Thoracic aorta (tissue), 2 donors: ENCODE data around the gene LRRC4B. TPM values are rescaled to one million over a fixed set of nuclear protein-coding genes. Genes with fewer than 3 reads are reported as not detected.
"Not testable (repeated sequence)": the region's sequence is repeated elsewhere in the genome, so short reads cannot be mapped to it uniquely, and the experiment has no call there.

ENCODE experiments used
- ATAC-seq: fragments of 150-250 bp; one replicate; pipeline ENCODE4 v1.8.0; 2017; ENCODE audit warnings: low read depth; ENCODE audit not compliant: insufficient number of reproducible peaks, low FRiP score
- DNase-seq: peaks from one replicate; pipeline ENCODE4 v3.0.0-alpha.2; 2020; ENCODE audit warnings: low spot score
- H3K27ac ChIP-seq, 2 donors: fragments of 200-600 bp; sonication (generic); 1 replicate in 1 of 2; 2 replicates in 1 of 2; pipeline ENCODE4 v1.5.1; 2016; ENCODE audit warnings: mild to moderate bottlenecking in 2 of 2, moderate library complexity in 2 of 2
- H3K27me3 ChIP-seq: fragments of 200-600 bp; sonication (generic); replicated peaks from 2 replicates; pipeline ENCODE4 v1.6.0; 2016; ENCODE audit warnings: mild to moderate bottlenecking; ENCODE audit not compliant: insufficient read depth
- H3K36me3 ChIP-seq: fragments of 200-600 bp; sonication (generic); one replicate; pipeline ENCODE4 v1.5.1; 2016
- H3K4me1 ChIP-seq, 2 donors: fragments of 200-600 bp; sonication (generic); 1 replicate in 1 of 2; 2 replicates in 1 of 2; pipeline versions ENCODE4 v1.5.1 to v1.6.0; 2016; ENCODE audit warnings: low read depth in 2 of 2, mild to moderate bottlenecking in 1 of 2; ENCODE audit not compliant: control insufficient read depth in 1 of 2
- H3K4me3 ChIP-seq: fragments of 200-600 bp; sonication (generic); 2 replicates; pipeline ENCODE4 v1.5.1; 2016; ENCODE audit warnings: mild to moderate bottlenecking
- H3K9me3 ChIP-seq: fragments of 200-600 bp; sonication (generic); 2 replicates; pipeline ENCODE4 v1.5.1; 2016
- total RNA-seq, 2 donors: library from RNA; depleted of rRNA; stranded (reverse); fragments of >200 nt; gene quantifications; one replicate each; pipeline versions ENCODE4 v1.1.0 to v1.2.3, GENCODE V29; 2016
- TF ChIP-seq, protein P1 (sequence below): fragments of 200-600 bp; sonication (generic); IDR thresholded peaks from one replicate; pipeline ENCODE4 v1.5.1; 2019; ENCODE audit warnings: antibody characterized with exemption

LRRC4B gene, protein sequence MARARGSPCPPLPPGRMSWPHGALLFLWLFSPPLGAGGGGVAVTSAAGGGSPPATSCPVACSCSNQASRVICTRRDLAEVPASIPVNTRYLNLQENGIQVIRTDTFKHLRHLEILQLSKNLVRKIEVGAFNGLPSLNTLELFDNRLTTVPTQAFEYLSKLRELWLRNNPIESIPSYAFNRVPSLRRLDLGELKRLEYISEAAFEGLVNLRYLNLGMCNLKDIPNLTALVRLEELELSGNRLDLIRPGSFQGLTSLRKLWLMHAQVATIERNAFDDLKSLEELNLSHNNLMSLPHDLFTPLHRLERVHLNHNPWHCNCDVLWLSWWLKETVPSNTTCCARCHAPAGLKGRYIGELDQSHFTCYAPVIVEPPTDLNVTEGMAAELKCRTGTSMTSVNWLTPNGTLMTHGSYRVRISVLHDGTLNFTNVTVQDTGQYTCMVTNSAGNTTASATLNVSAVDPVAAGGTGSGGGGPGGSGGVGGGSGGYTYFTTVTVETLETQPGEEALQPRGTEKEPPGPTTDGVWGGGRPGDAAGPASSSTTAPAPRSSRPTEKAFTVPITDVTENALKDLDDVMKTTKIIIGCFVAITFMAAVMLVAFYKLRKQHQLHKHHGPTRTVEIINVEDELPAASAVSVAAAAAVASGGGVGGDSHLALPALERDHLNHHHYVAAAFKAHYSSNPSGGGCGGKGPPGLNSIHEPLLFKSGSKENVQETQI
- 10 to 100 TPM in 1 of 2 donors, 1 to 10 TPM in 1; 5.3 to 13.7 TPM for total RNA-seq

DNA sequence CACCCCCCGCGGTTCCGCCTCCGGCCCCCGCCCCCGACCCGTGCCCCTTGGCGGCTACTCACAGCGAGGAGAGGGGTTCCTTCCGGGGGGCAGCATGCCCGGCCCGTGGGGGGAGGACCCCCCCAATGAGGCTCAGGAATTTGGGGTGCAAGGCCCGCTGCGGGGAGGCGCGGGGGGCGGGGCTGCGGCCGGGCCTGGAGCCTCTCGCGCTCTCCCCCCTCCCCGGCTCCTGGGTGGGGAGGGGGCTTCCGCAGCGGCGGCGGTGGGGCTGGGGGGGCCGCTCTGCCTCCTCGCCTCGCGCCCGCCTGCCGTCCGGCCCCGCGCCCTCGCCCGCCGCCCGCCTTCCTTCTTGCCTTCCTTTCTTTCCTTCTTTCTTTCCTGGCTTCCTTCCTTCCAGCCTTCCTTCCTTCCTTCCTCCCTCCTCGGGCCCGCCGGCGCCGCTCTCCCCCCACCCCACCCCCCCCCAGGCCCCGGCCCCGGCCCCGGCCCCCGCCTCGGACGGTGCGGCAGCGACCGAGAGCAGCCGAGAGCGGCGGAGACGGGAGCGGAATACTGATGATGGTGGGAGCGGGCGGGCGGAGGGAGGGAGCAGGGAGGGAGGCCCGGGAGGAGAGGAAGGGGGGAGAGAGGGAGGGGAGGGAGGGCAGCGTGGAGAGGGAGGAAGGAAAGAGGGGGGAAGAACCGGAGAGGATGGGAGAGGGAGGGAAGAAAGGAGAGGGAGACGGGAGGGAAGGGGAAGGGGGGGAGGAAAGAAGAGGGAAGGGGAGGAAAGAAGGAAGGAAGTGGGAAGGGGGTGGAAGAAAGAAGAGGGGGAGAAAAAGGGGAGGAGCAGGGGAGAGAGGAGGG, at the start of gene LRRC4B:
Gene LRRC4B (minus strand): TSS at position 554 of the 846 bp plus-strand sequence. CDS start 19,597 bp downstream, outside the sequence.
- no peaks in the 10 kb centered on the region for H3K36me3 ChIP-seq
- H3K4me1 ChIP-seq: no peaks in the 10 kb centered on the region
- TF ChIP-seq, protein P1, sequence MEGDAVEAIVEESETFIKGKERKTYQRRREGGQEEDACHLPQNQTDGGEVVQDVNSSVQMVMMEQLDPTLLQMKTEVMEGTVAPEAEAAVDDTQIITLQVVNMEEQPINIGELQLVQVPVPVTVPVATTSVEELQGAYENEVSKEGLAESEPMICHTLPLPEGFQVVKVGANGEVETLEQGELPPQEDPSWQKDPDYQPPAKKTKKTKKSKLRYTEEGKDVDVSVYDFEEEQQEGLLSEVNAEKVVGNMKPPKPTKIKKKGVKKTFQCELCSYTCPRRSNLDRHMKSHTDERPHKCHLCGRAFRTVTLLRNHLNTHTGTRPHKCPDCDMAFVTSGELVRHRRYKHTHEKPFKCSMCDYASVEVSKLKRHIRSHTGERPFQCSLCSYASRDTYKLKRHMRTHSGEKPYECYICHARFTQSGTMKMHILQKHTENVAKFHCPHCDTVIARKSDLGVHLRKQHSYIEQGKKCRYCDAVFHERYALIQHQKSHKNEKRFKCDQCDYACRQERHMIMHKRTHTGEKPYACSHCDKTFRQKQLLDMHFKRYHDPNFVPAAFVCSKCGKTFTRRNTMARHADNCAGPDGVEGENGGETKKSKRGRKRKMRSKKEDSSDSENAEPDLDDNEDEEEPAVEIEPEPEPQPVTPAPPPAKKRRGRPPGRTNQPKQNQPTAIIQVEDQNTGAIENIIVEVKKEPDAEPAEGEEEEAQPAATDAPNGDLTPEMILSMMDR: no peak
- H3K27ac ChIP-seq: no peak within 1 kb of the TSS
- no peak within 1 kb of the TSS for H3K4me3 ChIP-seq
- no peaks in the 10 kb centered on the region for H3K9me3 ChIP-seq
- H3K27me3 ChIP-seq: no peaks in the 10 kb centered on the region
- ATAC-seq (no peak), DNase-seq (no peak)

DNA sequence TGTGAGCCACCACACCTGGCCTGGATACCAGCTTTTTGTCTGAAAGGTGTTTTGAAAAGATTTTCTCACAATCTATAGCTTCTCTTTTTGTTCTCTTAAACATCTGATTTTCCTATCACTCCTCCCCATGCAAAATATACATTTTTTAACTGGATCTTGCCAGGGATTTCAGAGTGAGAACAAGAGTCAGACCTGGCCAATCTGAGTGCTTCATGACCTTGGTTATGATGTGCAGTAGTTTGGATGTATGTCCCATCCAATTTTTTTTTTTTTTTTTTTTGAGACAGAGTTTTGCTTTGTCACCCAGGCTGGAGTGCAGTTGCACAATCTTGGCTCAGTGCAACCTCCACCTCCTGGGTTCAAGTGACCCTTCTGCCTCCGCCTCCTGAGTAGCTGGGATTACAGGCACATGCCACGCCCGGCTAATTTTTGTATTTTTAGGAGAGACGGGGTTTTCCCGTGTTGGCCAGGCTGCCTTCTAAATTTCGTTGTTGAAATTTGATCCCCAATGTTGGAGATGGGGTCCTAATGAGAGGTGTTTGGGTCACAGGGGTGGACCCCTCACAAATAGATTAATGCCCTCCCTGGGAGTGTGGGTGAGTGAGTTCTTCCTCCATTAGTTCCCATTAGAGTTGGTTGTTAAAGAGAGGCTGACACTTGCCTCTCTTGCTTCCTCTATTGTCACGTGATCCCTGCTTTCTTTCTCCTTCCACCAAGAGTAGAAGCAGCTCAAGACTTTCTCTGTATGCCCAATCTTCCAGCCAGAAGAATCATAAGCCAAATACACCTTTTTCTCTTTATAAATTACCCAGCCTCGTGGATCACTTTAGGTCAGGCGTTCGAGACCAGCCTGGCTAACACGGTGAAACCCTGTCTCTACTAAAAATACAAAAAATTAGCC, 44.5 kb upstream of the LRRC4B start:
- DNase-seq, H3K4me1 ChIP-seq, H3K9me3 ChIP-seq, H3K4me3 ChIP-seq, H3K27ac ChIP-seq, H3K36me3 ChIP-seq, ATAC-seq, H3K27me3 ChIP-seq: not testable (repeated sequence)

DNA sequence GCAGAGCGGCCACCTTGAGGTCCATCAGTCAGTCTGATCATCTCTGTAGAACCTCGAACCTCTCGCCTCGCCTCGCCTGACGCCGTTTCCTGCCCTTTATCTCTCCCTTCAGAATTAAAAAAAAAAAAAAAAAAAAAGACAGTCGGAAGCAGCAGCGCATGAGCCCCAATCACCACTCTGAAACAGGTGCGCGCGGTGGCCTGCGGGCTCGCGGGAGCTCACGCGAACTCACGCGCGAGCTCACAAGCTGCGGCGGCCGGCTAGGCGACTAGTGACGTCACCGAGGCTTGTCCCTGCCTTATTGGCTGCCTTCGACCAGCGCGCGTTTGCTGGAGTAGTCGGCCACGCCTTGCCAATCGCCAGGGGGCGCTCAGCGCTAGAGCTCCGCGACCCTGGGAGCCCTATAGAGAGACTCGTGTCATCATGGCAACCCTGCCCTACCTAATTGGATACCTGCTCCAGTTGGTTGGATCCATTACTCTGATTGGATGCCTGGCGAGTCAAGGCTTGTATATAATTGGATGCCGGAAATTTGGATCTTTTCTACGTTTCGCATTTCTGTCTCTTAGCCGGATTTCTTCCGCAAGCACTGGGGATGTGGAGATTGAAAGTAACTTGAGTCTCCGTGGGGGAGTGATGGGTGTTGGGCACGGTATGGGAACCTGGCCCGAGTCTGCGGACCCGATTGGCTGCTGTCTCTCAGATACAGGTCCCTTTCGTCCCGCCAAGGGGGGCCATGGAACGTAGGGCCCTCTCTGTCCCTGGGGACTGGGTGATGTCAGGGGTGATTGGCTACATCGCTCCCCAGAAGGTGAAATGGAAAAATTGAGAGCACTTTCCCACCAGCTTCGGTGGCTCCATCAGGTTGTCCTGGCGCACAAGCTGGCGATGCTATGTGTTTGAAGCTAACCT, 39.9 kb upstream of the LRRC4B start:
- DNase-seq: no peak
- H3K4me1 ChIP-seq: no peaks in the 10 kb centered on the region
- no peaks in the 10 kb centered on the region for H3K36me3 ChIP-seq
- ATAC-seq: no peak
- H3K4me3 ChIP-seq: no peak overlapping the region
- H3K27me3 ChIP-seq: no peaks in the 10 kb centered on the region
- H3K27ac ChIP-seq: no peak overlapping the region
- TF ChIP-seq, protein P1: no peak
- no peaks in the 10 kb centered on the region for H3K9me3 ChIP-seq

DNA sequence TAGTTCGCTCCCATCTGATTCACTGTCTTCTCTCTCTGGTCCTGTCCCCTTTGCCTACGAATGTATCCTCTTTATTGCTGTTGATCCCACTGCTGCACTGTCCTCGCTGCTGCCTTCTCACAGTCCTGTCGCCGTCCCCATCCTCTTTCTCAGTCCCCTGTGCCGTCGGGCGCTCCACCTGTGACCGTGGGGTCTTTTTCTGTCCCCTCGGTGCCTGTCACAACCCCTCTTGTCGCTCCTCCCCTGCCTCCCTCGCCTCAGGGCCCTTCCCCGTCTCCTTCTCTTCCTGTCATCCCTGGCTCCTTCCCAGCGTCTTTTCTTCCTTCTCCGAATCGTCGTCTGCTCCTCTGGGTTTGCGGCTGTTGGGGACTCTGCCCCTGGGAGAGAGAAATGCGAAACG, 39.2 kb upstream of the LRRC4B start:
- Histone ChIP-seq H3K27ac (no peak overlapping the region), H3K4me3 (no peak overlapping the region), H3K4me1 (no peaks in the 10 kb centered on the region), H3K9me3 (no peaks in the 10 kb centered on the region), H3K27me3 (no peaks in the 10 kb centered on the region), H3K36me3 (no peaks in the 10 kb centered on the region)
- TF ChIP-seq, protein P1: no peak
- no peak for DNase-seq
- no peak for ATAC-seq

DNA sequence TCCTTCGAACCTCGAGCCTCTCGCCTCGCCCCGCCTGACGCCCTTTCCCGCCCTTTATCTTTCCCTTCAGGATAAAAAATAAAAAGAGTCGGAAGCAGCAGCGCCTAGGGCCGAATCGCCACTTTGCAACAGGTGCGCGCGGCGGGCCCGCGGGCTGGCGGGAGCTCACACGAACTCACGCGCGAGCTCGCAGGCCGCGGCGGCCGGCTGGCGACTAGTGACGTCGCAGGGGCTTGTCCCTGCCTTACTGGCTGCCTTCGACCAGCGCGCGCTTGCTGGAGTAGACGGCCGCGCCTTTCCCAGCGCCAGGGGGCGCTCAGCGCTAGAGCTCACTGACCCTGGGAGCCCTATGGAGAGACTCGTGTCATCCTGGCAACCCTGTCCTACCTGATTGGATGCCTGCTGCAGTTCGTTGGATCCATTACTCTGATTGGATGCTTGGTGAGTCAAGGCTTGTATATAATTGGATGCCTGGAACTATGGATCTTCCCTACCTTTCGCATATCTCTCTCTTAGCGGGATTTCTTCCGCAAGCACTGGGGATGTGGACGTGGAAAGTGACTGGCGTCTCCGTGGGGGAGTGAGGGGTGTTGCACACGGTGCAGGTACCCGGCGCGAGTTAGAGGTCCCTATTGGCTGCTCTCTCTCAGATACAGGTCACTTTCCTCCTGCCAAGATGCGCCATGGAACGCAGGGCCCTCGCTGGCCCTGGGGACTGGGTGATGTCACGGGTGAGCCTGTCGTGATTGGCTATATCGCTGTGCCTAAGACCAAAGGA, 38.0 kb upstream of the LRRC4B start:
- H3K27me3 ChIP-seq, H3K27ac ChIP-seq, DNase-seq, ATAC-seq, H3K4me1 ChIP-seq, H3K9me3 ChIP-seq, H3K36me3 ChIP-seq, H3K4me3 ChIP-seq: not testable (repeated sequence)

DNA sequence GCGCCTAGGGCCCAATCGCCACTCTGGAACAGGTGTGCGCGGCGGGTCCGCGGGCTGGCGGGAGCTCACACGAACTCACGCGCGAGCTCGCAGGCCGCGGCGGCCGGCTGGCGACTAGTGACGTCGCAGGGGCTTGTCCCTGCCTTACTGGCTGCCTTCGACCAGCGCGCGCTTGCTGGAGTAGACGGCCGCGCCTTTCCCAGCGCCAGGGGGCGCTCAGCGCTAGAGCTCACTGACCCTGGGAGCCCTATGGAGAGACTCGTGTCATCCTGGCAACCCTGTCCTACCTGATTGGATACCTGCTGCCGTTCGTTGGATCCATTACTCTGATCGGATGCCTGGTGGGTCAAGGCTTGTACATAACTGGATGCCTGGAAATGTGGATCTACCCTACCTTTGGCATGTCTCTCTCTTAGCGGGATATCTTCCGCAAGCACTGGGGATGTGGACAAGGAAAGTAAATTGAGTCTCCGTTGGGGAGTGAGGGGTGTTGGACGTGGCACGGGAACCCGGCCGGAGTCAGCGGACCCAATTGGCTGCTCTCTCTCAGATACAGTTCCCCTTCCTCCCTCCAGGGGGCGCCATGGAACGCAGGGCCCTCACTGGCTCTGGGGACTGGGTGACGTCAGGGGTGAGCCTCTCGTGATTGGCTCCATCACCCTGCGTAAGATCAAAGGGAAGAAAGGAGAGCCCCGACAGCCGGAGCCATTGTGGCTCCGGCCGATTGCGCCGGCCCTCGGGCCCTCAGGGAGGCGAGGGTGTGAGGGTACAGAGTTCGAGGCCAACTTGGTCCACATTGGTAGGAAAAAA, 36.2 kb upstream of the LRRC4B start:
- H3K9me3 ChIP-seq, H3K4me1 ChIP-seq, DNase-seq, H3K27me3 ChIP-seq, H3K4me3 ChIP-seq, H3K27ac ChIP-seq, ATAC-seq, H3K36me3 ChIP-seq: not testable (repeated sequence)
